ENCODE data around the gene TBC1D32. TPM values are rescaled to one million over a fixed set of nuclear protein-coding genes. Genes with fewer than 3 reads are reported as not detected.
"Not testable (repeated sequence)": the region's sequence is repeated elsewhere in the genome, so short reads cannot be mapped to it uniquely, and the experiment has no call there.

TBC1D32 gene, protein sequence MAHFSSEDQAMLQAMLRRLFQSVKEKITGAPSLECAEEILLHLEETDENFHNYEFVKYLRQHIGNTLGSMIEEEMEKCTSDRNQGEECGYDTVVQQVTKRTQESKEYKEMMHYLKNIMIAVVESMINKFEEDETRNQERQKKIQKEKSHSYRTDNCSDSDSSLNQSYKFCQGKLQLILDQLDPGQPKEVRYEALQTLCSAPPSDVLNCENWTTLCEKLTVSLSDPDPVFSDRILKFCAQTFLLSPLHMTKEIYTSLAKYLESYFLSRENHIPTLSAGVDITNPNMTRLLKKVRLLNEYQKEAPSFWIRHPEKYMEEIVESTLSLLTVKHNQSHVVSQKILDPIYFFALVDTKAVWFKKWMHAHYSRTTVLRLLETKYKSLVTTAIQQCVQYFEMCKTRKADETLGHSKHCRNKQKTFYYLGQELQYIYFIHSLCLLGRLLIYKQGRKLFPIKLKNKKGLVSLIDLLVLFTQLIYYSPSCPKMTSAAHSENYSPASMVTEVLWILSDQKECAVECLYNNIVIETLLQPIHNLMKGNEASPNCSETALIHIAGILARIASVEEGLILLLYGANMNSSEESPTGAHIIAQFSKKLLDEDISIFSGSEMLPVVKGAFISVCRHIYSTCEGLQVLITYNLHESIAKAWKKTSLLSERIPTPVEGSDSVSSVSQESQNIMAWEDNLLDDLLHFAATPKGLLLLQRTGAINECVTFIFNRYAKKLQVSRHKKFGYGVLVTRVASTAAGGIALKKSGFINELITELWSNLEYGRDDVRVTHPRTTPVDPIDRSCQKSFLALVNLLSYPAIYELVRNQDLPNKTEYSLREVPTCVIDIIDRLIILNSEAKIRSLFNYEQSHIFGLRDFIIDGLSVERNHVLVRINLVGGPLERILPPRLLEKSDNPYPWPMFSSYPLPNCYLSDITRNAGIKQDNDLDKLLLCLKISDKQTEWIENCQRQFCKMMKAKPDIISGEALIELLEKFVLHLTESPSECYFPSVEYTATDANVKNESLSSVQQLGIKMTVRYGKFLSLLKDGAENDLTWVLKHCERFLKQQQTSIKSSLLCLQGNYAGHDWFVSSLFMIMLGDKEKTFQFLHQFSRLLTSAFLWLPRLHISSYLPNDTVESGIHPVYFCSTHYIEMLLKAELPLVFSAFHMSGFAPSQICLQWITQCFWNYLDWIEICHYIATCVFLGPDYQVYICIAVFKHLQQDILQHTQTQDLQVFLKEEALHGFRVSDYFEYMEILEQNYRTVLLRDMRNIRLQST
- 10 to 100 TPM; 10.9 to 12.4 TPM for total RNA-seq

GRCh38 chr6:121334299-121335086 lies at the start of gene TBC1D32:
Gene TBC1D32 (minus strand): TSS chr6:121334480. CDS start chr6:121334430, 50 bp downstream.
- ChIA-PET POLR2A (no interaction called here), CTCF (interaction anchor here (1.9 to 2.5 kb wide), 2 partner anchors 9 to 20 kb away, joined by 6 read pairs; no protein-coding TSS in a partner anchor)
- peak; percentile 89 for DNase-seq
- Mint-ChIP-seq H3K4me1 (peaks cover 41% of the 10 kb centered on the region), H3K36me3 (ENCODE audit: low read depth) (peaks cover 3% of the 10 kb centered on the region), H3K9me3 (no peaks in the 10 kb centered on the region), H3K27me3 (peaks cover 2% of the 10 kb centered on the region), H3K27ac (peak within 1 kb of the TSS; percentile 100), H3K4me3 (peak within 1 kb of the TSS; percentile 95)

GRCh38 chr6:121383478-121383877 lies 49.2 kb upstream of the TBC1D32 start:
- Mint-ChIP-seq H3K4me1 (no peaks in the 10 kb centered on the region), H3K9me3 (no peaks in the 10 kb centered on the region), H3K27ac (no peak overlapping the region), H3K36me3 (ENCODE audit: low read depth) (no peaks in the 10 kb centered on the region), H3K27me3 (peaks cover 3% of the 10 kb centered on the region), H3K4me3 (no peak overlapping the region)
- ChIA-PET POLR2A (no interaction called here), CTCF (no interaction called here)
- no peak for DNase-seq

DNA sequence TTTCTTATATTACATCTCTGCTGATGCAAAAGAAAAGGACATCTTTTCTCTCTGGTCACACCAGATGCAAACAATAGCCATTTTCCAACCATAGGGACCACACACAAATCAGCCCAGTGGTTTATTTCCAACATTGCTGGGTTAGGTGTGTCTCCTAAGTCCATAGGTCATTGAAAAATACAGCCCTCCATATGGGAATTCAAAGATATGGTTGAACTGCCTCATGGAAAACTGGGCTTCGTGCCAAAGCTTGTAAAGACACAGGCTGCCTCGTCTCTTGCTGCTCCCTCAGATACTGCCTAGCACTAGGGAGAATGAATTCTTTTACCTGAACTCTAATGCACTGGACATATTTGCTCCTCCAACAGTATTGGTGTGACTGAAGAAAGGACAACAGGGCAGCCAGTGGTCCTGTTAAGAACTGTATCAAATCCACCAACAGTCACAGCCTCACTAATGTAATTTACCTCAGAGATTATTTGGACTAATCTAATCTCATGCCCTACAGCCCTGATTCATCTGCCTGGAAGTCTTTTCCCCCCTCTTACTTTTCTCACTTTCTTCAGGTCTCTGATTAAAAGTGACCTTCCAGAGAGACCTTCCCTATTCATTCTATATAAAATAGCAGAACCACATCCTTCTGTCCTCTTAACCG lies 48.3 kb upstream of the TBC1D32 start:
- CTCF ChIA-PET, result no interaction called here
- Mint-ChIP-seq H3K27ac (no peak overlapping the region), H3K36me3 (ENCODE audit: low read depth) (no peaks in the 10 kb centered on the region), H3K27me3 (peaks cover 3% of the 10 kb centered on the region), H3K4me1 (no peaks in the 10 kb centered on the region), H3K9me3 (no peaks in the 10 kb centered on the region), H3K4me3 (no peak overlapping the region)
- DNase-seq, result no peak
- POLR2A ChIA-PET, result no interaction called here

DNA sequence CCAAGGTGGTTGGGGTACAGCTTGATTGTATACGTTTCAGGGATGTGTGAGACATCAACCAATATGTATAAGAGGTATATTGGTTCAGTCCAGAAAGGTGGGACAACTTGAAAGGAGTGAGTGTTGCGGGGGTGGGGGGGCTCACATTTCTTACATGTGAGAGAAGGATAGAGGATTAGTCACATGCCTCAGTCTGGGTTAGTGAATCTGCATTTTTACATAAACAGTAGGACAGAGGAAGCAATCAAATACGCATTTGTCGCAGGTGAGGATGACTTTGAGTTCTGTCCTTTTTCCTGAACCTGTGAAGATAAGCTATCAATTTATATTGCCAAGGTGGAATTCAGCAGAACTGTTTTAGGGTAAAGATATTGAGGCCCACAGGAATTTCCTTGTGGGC lies 42.1 kb upstream of the TBC1D32 start:
- Mint-ChIP-seq H3K9me3 (no peaks in the 10 kb centered on the region), H3K36me3 (ENCODE audit: low read depth) (no peaks in the 10 kb centered on the region), H3K4me3 (no peak overlapping the region), H3K27me3 (no peaks in the 10 kb centered on the region), H3K4me1 (no peaks in the 10 kb centered on the region), H3K27ac (no peak overlapping the region)
- ChIA-PET POLR2A (no interaction called here), CTCF (no interaction called here)
- DNase-seq, result no peak

DNA sequence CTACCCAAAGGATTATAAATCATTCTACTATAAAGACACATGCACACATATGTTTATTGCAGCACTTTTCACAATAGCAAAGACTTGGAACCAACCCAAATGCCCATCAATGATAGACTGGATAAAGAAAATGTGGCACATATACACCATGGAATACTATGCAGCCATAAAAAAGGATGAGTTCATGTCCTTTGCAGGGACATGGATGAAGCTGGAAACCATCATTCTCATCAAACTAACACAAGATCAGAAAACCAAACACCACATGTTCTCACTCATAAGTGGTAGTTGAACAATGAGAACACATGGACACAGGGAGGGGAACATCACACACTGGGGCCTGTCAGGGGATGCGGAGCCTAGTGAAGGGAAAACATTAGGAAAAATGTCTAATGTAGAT lies 39.9 kb upstream of the TBC1D32 start:
- H3K36me3 Mint-ChIP-seq (ENCODE audit: low read depth); H3K27ac Mint-ChIP-seq; POLR2A ChIA-PET; H3K9me3 Mint-ChIP-seq; H3K4me1 Mint-ChIP-seq; H3K27me3 Mint-ChIP-seq; DNase-seq; H3K4me3 Mint-ChIP-seq; CTCF ChIA-PET: not testable (repeated sequence)

- CTCF ChIA-PET, result no interaction called here
- H3K4me3 Mint-ChIP-seq, result no peak overlapping the region
- POLR2A ChIA-PET, result no interaction called here
- no peaks in the 10 kb centered on the region for H3K9me3 Mint-ChIP-seq
- H3K36me3 Mint-ChIP-seq (ENCODE audit: low read depth), result no peaks in the 10 kb centered on the region
- no peak overlapping the region for H3K27ac Mint-ChIP-seq
- H3K27me3 Mint-ChIP-seq, result peaks cover 7% of the 10 kb centered on the region
- no peaks in the 10 kb centered on the region for H3K4me1 Mint-ChIP-seq
- no peak for DNase-seq
These were observed 31.5 kb upstream of the TBC1D32 start for GRCh38 chr6:121365536-121366521.

- Mint-ChIP-seq H3K27me3 (peaks cover 21% of the 10 kb centered on the region), H3K4me3 (no peak overlapping the region), H3K27ac (no peak overlapping the region), H3K4me1 (no peaks in the 10 kb centered on the region), H3K9me3 (no peaks in the 10 kb centered on the region), H3K36me3 (ENCODE audit: low read depth) (no peaks in the 10 kb centered on the region)
- POLR2A ChIA-PET, result no interaction called here
- CTCF ChIA-PET, result no interaction called here
- no peak for DNase-seq
These were observed 22.3 kb upstream of the TBC1D32 start for GRCh38 chr6:121356575-121356974.

GRCh38 chr6:121354764-121355163 lies 20.5 kb upstream of the TBC1D32 start:
- H3K4me3 Mint-ChIP-seq, result no peak overlapping the region
- H3K27ac Mint-ChIP-seq, result no peak overlapping the region
- peaks cover 24% of the 10 kb centered on the region for H3K27me3 Mint-ChIP-seq
- no peaks in the 10 kb centered on the region for H3K36me3 Mint-ChIP-seq (ENCODE audit: low read depth)
- ChIA-PET CTCF (no interaction called here), POLR2A (no interaction called here)
- no peaks in the 10 kb centered on the region for H3K9me3 Mint-ChIP-seq
- no peaks in the 10 kb centered on the region for H3K4me1 Mint-ChIP-seq
- no peak for DNase-seq

- POLR2A ChIA-PET, result no interaction called here
- CTCF ChIA-PET, result no interaction called here
These were observed 18.7 kb upstream of the TBC1D32 start for GRCh38 chr6:121352941-121353340.

GRCh38 chr6:121351916-121352315 lies 17.6 kb upstream of the TBC1D32 start:
- Mint-ChIP-seq H3K4me1 (no peaks in the 10 kb centered on the region), H3K9me3 (no peaks in the 10 kb centered on the region), H3K27ac (no peak overlapping the region), H3K4me3 (no peak overlapping the region), H3K27me3 (peaks cover 22% of the 10 kb centered on the region), H3K36me3 (ENCODE audit: low read depth) (no peaks in the 10 kb centered on the region)
- CTCF ChIA-PET, result no interaction called here
- POLR2A ChIA-PET, result no interaction called here
- no peak for DNase-seq

More at GRCh38 chr6:121352941-121353340, 18.7 kb upstream of the TBC1D32 start:
- no peaks in the 10 kb centered on the region for H3K36me3 Mint-ChIP-seq (ENCODE audit: low read depth)
- H3K27ac Mint-ChIP-seq, result no peak overlapping the region
- H3K4me3 Mint-ChIP-seq, result no peak overlapping the region
- no peak for DNase-seq
- peaks cover 24% of the 10 kb centered on the region for H3K27me3 Mint-ChIP-seq
- H3K9me3 Mint-ChIP-seq, result no peaks in the 10 kb centered on the region
- no peaks in the 10 kb centered on the region for H3K4me1 Mint-ChIP-seq

- Mint-ChIP-seq H3K9me3 (no peaks in the 10 kb centered on the region), H3K27ac (no peak overlapping the region), H3K36me3 (ENCODE audit: low read depth) (no peaks in the 10 kb centered on the region), H3K4me3 (no peak overlapping the region), H3K4me1 (no peaks in the 10 kb centered on the region), H3K27me3 (peaks cover 22% of the 10 kb centered on the region)
- POLR2A ChIA-PET, result no interaction called here
- no peak for DNase-seq
- CTCF ChIA-PET, result no interaction called here
These were observed 15.3 kb upstream of the TBC1D32 start for GRCh38 chr6:121349596-121349995.

Measured in activated CD4-positive, alpha-beta T cell treated with anti-CD3 and anti-CD28 coated beads, Interleukin-2, amount 10 ng/mL, durations not matched to agents 7 days and 5 days (primary cell).